ENCODE data around the gene NECTIN1. TPM values are rescaled to one million over a fixed set of nuclear protein-coding genes. Genes with fewer than 3 reads are reported as not detected.

NECTIN1 gene
- total RNA-seq, 1 experiment from 2014 or later, result 23.8 TPM

DNA sequence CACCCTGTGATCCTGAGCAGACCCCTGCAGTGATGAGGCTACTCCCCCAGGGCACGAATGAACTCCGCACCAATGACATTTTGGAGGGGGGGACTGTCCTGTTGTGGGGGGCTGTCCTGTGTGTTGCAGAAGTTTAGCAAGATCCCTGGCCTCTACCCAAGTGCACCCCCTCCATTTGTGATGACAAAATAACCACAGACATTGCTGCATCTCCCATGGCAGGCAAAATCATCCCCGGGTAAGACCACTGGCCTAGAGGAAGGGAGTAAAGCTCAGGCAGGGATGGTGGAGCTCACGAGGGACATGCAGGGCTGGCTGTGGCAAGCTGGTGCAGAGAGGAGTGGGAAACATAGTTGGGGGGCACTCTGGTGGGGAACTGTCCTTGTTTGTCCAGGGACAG lies 40.6 kb downstream of the NECTIN1 start:
- H3K9me3 ChIP-seq (ENCODE audit: control insufficient read depth in 1 of 2, insufficient read depth in 1 of 2, low read depth in 1 of 2, low read length in 2 of 2), result no peaks in the 10 kb centered on the region
- no peak overlapping the region for H3K4me2 ChIP-seq (ENCODE audit: low read length)
- no peaks in the 10 kb centered on the region for H3K27me3 ChIP-seq (ENCODE audit: insufficient read depth, low read length)
- DNase-seq (ENCODE audit: low read depth, low spot score), result no peak
- H3K4me1 ChIP-seq (ENCODE audit: control insufficient read depth in 1 of 2, insufficient read depth in 2 of 2, low read length in 2 of 2), result peaks cover 30 to 55% of the 10 kb centered on the region in 2 experiments; a peak in 3 of 4 replicates
- TF ChIP-seq ZNF274 (IDR thresholded peaks at IDR 0.05; ENCODE audit: low read depth, low read length), result no peak
- no peak for TF ChIP-seq POLR2AphosphoS5 (IDR thresholded peaks at IDR 0.05; ENCODE audit: low read depth, low read length)
- TF ChIP-seq, protein P1, sequence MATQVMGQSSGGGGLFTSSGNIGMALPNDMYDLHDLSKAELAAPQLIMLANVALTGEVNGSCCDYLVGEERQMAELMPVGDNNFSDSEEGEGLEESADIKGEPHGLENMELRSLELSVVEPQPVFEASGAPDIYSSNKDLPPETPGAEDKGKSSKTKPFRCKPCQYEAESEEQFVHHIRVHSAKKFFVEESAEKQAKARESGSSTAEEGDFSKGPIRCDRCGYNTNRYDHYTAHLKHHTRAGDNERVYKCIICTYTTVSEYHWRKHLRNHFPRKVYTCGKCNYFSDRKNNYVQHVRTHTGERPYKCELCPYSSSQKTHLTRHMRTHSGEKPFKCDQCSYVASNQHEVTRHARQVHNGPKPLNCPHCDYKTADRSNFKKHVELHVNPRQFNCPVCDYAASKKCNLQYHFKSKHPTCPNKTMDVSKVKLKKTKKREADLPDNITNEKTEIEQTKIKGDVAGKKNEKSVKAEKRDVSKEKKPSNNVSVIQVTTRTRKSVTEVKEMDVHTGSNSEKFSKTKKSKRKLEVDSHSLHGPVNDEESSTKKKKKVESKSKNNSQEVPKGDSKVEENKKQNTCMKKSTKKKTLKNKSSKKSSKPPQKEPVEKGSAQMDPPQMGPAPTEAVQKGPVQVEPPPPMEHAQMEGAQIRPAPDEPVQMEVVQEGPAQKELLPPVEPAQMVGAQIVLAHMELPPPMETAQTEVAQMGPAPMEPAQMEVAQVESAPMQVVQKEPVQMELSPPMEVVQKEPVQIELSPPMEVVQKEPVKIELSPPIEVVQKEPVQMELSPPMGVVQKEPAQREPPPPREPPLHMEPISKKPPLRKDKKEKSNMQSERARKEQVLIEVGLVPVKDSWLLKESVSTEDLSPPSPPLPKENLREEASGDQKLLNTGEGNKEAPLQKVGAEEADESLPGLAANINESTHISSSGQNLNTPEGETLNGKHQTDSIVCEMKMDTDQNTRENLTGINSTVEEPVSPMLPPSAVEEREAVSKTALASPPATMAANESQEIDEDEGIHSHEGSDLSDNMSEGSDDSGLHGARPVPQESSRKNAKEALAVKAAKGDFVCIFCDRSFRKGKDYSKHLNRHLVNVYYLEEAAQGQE (IDR thresholded peaks at IDR 0.05; ENCODE audit: low read depth), result no peak
- TF ChIP-seq SP1 (IDR thresholded peaks at IDR 0.05; ENCODE audit: low read depth), result no peak
- TF ChIP-seq EZH2phosphoT487 (IDR thresholded peaks at IDR 0.05; ENCODE audit: borderline replicate concordance), result no peak
- no TSS peak for BruUV-seq (replicated peaks)
- ChIA-PET RAD21 (ENCODE audit: low non-redundant PET in 1 of 2, low total read pairs in 2 of 2, uncharacterized antibody in 2 of 2, unreplicated experiment in 2 of 2) (no interaction called here), POLR2A (no interaction called here), CTCF (no interaction called here)
- H3K79me2 ChIP-seq (ENCODE audit: insufficient read depth, low read length), result peaks cover under 1% of the 10 kb centered on the region; the same call in 1 of the 2 replicates
- no peak overlapping the region for H3K4me3 ChIP-seq (replicated peaks in 1 of 2; ENCODE audit: low read depth in 1 of 2, low read length in 2 of 2)
- no peak overlapping the region for H3K9ac ChIP-seq (ENCODE audit: low read length)
- no peak overlapping the region for H2AFZ ChIP-seq (ENCODE audit: low read depth, low read length, poor library complexity, severe bottlenecking)
- no peaks in the 10 kb centered on the region for H3K9me2 ChIP-seq (ENCODE audit: insufficient read depth)
- ATAC-seq, result no peak
- no peaks in the 10 kb centered on the region for H4K20me1 ChIP-seq (ENCODE audit: insufficient read depth)
- no peak overlapping the region for H3K27ac ChIP-seq (ENCODE audit: low read depth, low read length)
- intact Hi-C loops (cut with micrococcal nuclease), result no loop called here
- H3K36me3 ChIP-seq (ENCODE audit: control insufficient read depth in 1 of 2, insufficient read depth in 2 of 2, low read length in 2 of 2), result no peaks in the 10 kb centered on the region

All from HCT116 (cell line).